HG03280 (cell line): ENCODE results near the gene LSAMP.

ENCODE experiments used
- ATAC-seq: cut with Tn5 transposase; IDR thresholded peaks from one replicate; pipeline ENCODE4 v1.9.1; 2021; ENCODE audit warnings: mild to moderate bottlenecking, moderate library complexity; ENCODE audit not compliant: unreplicated experiment

The LSAMP gene

DNA sequence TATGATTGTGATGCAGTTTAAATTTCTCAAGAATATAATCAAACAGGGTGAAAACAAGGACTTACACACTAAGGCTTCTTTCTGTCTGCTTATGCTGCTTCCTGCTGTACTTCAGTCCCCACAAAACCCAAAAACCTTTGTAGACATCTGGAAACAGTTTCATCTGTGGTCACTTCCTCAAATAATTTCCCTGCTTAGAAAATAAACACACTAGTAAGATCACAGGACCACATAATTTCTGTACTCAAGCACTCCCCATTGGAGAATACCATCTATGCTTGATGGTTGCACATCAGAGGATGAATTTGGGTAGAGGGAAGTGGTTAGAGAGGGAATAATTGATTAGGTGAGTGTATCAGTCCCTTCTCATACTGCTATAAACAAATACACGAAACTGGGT lies 266.2 kb downstream of the LSAMP start:
- no peak for ATAC-seq

DNA sequence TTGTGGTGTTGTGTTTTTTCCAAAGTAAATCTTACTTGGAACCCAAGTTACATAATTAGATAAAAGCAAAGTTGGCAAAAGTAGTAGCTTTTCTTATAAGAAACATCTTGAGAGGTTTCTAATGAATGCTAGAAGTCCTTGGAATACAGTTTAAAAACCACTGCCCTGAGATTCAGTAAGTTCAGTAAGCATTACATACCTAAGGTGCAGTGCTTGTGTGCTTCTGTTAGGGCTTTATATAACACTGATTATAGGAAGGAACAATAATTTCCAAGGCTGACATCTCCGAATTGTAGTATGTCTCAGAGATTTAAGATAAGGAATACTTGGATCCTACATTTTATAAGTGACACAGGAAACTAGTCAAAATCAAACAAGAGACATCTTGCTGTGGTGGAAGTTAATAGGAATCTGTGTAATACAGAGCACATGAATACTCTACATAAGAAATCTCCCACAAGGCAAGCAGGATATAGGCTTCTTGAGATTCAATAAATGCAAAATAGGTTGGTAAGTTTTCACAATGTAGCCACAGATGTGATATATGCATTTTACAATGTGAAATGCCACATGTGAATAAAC lies 268.2 kb downstream of the LSAMP start:
- ATAC-seq: no peak

DNA sequence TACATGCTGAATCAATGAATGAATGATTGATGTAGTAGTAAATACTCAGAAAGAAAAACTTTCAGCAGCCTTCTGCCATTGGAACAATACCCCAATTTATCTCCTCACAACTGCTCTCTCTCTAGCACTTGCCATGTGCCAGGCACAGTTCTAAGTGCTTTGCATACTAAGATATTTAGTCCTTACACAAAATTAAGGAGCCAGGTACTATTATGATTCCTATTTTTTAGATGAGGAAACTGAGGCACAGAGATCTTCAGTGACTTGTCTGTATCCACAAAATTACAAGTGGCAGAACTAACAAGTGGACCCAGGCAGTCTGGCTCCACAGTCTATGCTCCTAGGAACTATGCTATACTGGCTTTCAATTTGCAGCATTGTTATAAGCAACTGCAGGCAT lies 279.2 kb downstream of the LSAMP start:
- no peak for ATAC-seq

DNA sequence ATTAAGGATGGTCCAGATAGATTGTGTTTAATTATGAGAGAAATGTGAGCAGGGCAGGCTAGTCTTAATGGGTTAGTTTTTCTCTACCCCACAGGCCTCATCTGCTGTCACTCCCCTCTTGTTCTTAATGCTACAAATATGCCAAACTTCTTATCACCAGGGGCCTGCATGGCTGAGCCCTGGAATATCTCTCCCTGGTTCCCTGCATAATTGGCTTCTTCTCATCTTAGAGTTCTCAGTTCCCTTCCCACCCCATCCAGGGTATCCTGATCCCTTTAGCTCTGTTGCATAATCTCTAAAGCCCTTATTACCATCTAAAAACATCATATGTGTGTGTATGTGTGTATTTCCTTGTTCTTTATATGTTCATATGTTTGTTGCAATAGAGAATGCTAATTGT lies 279.6 kb downstream of the LSAMP start:
- no peak for ATAC-seq

DNA sequence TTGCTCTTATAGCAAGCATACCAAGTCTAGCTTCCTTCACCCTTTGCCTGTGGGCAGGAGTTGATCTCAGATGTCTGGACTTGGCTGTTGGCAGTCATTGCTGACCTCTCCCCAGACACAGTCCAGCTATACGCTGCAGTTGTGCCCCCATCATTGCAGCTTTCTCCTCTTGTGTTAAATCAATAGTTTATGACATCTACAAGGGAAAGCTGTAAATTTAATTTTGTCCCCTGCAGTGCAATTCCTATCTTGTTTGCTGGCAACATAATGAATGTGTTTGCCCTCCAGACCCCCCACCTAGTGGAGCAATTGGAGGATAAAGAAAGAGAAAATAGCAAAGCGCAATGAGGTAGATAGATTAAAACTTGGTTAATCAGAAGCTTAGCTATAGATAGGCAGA lies 280.2 kb downstream of the LSAMP start:
- no peak for ATAC-seq

DNA sequence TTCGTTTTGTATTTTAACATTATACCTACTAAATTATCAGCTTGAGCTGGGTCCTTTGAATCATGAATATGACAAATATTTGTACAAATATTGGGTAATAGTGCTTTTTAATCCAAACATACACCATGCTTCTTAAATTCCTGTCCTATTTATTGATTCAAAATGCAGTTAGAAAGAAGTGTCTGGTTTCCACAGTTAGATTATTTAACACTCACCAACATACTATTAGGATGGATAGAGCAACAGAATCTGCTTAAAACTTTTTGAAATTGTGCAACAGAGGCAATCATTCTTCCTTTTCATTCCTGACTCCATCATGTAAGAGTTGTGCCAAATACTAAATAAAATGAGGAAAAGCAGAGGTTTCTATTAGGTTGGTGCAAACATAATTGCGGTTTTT lies 281.2 kb downstream of the LSAMP start:
- no peak for ATAC-seq

DNA sequence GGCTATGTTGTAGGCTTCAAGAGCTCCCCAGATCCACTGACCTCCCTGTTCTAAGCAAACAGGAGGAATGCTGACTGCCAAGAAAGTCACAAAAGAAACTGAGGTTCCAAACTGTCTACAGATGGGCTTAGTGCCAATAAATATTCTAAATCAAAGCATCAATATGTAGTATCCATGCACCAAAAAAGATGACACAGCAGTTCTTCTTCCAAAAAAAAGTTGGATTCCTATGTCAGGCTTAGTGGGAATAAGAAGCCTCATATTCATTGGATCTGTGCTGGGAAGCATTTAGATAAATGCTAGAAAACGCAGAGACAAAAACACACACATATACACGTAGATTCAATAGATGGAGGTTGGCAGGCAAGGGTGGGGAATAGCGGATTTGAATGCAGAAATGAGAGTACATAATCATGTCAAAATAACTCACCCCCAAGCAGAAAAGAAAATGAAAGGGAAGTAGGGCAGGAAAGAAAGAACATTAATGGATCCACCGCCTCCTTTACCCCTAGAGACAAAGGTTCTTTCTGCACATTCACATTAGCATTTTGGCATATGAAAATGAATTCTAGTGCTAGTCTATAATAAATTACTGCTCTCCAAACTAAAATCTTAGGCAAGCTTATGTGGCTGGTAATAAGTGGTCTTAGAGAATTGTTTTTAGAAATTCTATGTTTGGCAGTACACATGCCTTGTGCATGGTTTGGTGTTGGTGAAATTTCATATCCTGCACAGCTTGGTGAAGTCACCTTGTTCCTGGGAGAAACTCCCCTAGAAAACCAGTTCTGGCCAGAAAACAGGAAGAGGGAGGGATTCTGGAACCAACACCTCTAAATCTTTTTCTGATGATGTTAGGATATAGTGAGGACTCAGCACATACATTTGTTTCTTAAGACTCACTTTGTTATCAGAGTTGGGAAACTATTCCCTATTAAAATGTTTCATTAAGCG lies 283.4 kb downstream of the LSAMP start:
- no peak for ATAC-seq

DNA sequence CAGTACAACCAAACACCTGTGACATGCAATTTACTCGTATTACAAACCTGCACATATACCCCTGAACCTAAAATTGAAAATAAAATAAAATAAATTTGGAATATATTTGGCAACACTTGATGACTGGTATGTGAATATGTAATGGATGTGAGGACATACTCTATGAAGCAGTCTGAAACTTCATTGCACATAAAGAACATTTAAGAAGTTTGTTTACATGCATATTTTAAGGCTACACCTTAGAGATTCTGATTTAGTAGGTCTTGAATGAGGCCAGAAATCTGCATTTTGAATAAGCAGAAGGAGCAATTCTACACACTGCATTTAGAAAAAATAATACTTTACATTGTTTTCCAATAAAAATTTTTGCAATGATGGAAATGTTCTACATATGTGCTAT lies 284.7 kb downstream of the LSAMP start:
- ATAC-seq: no peak

DNA sequence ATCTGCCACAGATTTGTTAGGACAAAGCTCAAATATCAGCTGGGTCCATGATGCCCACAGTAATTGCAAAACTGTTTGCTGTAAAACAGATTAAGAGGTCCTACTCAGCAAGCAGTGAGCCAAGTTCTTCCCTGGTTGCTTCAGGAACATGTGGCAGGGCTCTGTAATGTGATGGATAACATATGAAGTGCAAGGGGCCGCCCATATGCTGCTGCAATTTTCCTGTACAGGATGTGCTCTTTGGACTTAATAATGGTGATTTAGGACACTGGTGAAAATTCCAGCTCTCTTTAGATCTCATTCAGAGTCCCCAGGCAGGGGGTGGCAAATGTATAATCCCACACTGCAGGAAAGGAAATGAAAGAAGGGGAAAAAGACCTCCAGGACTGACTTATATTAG lies 289.4 kb downstream of the LSAMP start:
- ATAC-seq: no peak

DNA sequence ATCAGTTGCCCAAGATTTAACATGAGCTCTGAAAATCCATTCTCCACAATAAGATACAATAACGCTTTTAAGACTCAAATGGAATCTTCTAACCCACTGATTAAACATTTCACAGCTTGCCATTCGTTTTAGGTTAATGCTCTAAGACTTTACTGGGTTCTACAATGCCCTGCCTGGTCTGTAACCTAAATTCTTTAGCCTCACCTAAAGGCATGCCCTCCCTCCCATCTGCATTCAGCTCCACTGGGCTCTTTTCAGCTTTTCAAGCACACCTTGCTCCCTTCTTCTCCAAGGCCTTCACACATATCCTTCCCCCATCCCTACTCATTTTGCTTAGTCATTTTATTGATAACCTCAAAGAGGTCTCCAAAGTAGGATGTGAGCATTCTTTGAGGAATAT lies 290.9 kb downstream of the LSAMP start:
- ATAC-seq: no peak

DNA sequence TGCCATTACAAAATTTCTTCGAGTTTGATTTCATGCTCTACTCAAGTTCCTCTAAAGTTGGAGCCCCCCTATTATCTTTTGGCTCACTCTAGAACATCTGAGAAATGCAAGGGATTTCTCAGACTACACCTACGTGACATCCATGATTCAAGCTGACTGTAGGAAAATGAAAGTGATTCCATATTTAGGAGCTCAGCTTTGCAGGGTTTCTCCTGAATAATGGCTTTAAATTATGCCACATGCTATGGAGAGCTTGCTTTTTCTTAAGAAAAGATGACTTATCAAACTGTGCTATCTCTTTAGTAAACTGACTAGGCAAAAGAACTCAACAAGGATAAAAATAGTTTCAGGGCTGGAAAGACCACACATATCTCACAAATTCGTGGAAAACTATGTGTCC lies 292.1 kb downstream of the LSAMP start:
- ATAC-seq: no peak

DNA sequence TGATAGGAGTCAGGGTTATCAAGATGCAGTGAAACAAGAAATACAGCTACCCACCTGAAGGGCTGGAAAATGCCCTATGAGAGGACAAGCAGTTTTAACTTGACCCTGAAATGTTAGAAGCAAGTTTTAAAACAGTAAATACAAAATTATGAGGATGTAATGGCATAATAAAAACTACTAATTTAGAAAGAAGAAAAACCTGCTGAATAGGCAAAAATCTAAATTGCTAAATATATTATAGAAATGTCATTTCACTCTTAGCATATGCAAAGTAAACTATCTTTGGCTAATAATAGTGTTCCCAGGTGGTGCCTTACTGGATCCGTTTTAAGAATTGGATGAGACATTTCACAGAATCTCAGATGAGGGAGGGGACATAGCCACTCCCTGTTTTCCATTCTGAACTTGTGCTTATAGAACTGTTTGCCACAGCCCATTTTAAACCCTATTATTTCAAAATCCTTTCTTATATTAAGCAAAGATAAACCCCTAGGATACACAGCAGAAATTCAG lies 294.6 kb downstream of the LSAMP start:
- no peak for ATAC-seq

DNA sequence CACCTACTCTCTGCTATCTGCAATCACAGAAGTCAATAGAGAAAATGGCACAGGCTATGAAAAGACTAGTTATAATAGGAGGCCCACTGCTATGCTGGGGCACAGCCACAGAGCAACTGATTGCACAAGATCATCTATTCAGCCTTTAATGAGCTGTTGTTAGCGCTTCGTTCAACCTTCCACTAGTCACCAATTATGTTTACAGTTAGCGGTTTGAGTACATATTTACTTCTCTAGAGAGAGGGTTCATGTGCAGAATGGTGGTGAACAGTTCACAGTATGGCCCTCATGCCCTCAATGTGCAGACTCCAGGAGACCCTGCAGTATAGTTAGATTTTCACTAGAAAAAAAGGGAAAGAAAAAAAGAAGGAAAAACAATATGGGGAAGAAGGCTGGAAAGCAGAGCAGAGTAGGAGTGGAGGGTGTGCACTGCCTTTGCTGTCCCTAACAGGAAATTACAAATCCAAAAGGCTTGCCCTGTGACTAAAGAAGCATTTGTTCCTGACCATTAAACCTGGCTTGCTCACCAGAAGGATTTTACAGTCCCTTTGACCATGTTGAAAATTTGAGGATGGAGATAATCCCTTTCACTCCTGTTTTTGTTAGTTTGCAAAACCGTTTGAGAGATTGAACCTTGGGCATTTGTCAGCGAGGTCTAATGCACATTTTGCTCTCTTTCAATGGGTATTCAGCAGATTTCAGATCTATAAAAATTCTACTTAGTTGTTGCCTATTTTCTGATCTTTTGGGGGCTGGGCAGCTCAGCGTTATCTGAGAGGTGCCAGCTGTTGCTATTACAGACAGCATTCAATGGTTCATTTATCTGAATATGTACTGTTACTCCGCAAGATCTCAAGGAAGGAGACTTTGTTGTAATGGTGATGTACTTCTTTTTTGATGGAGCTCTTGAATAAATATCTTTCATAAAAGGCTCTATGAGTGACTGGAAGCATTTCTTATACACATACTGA lies 296.1 kb downstream of the LSAMP start:
- no peak for ATAC-seq

DNA sequence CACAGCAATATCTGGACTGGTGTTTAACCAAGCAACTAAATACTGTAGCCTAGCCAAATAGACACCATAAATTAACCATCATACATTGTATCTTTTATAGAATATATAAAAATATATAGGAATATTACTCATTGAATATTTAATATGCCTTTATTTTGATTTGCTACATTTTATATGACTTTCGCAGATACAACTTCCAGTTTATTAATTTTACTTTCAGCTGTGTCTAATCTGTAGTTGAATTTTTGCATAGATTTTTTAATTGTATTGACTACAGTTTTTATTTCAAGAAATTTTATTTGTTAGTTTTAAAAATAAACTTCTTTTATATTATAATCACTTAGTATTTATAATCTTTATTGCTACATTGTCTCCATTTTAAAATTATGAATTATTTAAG lies 299.7 kb downstream of the LSAMP start:
- ATAC-seq: no peak

DNA sequence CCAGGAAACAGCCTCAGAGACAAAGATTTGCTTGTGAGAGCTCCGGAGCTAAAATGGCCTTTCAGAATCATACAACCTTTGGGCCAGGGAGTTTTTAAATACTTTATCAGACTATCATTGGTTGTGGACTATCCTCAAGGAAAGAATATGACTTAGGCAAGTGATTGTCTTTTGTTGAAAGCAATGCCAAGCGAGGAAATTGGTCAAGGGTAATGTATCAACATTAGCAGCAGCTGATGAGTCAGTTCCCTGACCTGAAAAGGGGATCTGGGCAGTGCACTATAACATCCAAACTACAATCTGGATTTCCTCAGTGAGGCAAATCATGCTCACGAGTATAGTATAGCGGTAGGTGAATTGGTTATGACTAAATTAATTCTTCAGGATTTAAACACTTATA lies 303.6 kb downstream of the LSAMP start:
- ATAC-seq: no peak

DNA sequence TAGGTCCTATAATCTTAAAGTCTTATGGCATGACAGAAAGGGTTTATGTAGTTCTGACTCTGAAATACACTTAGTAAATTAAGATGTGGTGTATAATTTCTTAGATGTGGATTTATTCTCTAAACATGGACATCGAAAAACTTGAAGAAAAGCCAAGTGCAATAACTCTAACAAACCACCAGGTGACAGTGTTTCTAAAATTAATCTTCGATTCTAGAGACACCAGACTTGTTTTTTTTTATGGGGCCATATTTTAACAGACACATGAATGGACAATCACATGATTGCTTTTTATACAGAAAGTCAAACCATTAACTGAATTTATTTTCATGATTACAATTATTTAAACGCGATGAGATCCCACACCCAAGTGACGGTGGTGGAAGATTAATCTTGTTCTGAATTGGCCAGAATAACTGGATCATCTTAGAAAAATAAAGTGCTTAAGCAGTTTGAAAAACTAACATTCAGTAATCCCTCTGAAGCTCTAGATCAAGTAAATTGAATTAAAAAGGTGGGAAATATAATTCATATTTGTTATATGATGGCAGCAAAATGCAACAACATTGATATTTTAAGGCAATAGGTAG lies 305.1 kb downstream of the LSAMP start:
- no peak for ATAC-seq

DNA sequence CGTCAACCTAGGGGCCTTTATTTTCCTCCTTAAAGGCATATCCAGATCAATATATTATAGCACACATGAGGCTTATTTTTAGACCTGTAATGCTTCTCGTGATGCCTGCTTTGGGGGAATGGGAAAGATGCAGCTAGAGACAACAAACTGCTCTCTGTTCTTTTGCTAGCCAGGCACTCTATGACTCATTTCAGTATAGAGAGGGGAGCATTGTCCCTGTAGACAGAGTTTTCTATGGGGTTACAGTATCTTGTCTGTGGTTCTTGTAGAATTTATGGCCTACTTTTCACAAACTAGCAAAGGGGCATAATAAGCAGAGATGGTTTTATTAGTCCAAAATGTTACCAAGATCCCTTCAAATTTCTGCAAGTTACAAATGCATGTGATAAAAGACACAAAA lies 305.6 kb downstream of the LSAMP start:
- ATAC-seq: no peak

DNA sequence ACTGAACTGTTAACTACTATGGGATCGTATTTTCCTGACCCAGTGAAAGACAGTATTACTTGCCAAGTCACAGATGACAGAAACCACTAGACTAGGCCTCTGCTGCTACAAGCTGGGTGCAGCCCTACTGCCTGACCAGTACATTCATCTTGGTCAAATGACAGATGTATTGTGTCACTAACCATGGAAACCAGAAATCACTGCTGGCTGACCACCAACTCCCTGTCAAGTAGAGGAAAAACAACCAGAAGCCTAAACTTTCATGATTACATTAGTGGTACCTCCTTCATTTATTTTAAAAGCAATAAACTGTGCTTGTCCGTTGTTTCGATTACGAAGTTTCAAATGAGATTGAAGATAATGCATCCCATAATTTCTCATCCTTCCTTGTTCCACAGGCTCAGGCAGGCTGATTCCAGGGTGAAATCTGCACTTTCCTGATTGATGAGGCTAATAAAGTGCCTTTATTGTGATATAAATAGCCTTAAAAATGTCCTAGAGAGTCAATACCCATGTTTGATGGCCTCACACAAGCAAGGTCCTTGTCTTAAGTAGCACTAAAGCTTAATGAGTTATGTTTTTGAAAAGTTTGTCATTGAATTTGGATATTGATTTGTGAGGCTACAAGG lies 309.7 kb downstream of the LSAMP start:
- no peak for ATAC-seq

DNA sequence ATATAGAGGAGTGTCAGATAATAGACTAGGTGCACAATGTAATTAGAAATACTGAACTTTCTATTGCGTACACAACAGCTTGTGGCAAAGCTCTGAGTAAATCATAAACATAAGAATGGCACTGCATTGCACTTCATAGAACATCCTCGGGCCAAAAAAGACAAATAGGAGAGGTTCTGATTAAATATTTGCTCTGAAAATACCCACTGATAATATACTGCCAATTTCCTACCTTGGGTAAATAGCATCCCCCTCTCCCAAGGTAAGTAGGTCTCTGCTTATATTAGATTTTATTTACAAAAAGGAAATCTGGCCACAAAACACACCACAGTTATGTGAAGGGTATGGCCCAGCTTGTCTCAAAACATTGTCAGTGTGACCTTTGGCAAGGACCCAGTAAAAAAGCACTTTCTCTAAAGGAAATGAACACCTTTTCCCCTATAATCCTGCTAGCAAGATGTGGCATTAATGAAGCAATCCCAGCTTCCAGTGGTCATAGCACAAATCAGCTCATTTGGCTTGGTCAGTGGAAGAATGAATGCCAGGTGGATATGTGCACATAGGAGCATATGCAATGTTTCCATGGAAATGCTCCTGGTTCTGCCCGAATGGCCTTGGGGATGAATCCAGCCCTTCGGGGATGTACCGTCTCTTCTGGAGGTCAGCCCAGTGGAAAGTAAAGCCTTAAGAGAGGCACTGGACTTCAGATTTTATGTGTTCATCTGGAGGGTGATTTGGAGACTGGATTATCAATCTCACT lies 315.9 kb downstream of the LSAMP start:
- ATAC-seq: no peak

DNA sequence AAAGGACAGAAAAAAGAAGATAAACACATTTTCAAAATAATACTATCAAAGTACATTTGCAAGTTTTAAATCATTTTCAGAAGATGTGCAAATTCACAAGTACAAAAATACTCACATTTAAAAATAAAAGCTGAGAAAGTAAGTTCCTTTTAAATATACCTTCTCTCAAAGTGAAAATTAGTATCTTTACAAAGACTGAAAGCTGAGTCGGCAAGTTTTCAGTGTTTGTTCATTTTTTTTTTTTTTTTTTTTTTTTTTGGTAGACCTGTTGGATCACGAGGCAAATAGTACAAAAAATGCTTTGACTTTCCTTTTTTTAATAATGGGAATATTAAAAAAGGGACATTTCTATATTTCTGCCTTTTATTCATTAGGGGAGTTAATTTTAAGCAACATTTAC lies 317.8 kb downstream of the LSAMP start:
- ATAC-seq: no peak
